ENCODE results near the gene SORCS3.

Gene SORCS3

GRCh38 chr10:105023211-105024111 is 382.4 kb downstream of the SORCS3 start:
- no peak for DNase-seq
- Mint-ChIP-seq H3K4me1 (ENCODE audit: low read depth) (peaks cover 6% of the 10 kb centered on the region), H3K36me3 (ENCODE audit: low read depth) (no peaks in the 10 kb centered on the region), H3K9me3 (peaks cover 2% of the 10 kb centered on the region), H3K27ac (no peak overlapping the region), H3K27me3 (no peaks in the 10 kb centered on the region), H3K4me3 (no peak overlapping the region)

GRCh38 chr10:105024184-105024583 is 383.1 kb downstream of the SORCS3 start:
- Mint-ChIP-seq H3K36me3 (ENCODE audit: low read depth) (no peaks in the 10 kb centered on the region), H3K27me3 (no peaks in the 10 kb centered on the region), H3K9me3 (no peaks in the 10 kb centered on the region), H3K27ac (no peak overlapping the region), H3K4me1 (ENCODE audit: low read depth) (peaks cover 6% of the 10 kb centered on the region), H3K4me3 (no peak overlapping the region)
- DNase-seq = no peak

GRCh38 chr10:105025092-105025491 is 384.0 kb downstream of the SORCS3 start:
- no peak overlapping the region for H3K27ac Mint-ChIP-seq
- H3K27me3 Mint-ChIP-seq = no peaks in the 10 kb centered on the region
- peaks cover 6% of the 10 kb centered on the region for H3K4me1 Mint-ChIP-seq (ENCODE audit: low read depth)
- DNase-seq = no peak
- H3K36me3 Mint-ChIP-seq (ENCODE audit: low read depth) = no peaks in the 10 kb centered on the region
- H3K9me3 Mint-ChIP-seq = no peaks in the 10 kb centered on the region
- H3K4me3 Mint-ChIP-seq = no peak overlapping the region

GRCh38 chr10:105026566-105026965 is 385.5 kb downstream of the SORCS3 start:
- peaks cover 4% of the 10 kb centered on the region for H3K4me1 Mint-ChIP-seq (ENCODE audit: low read depth)
- H3K27me3 Mint-ChIP-seq = no peaks in the 10 kb centered on the region
- H3K4me3 Mint-ChIP-seq = no peak overlapping the region
- no peaks in the 10 kb centered on the region for H3K36me3 Mint-ChIP-seq (ENCODE audit: low read depth)
- H3K9me3 Mint-ChIP-seq = no peaks in the 10 kb centered on the region
- DNase-seq = no peak
- H3K27ac Mint-ChIP-seq = no peak overlapping the region

GRCh38 chr10:105029286-105029685 is 388.2 kb downstream of the SORCS3 start:
- H3K4me1 Mint-ChIP-seq (ENCODE audit: low read depth) = no peaks in the 10 kb centered on the region
- H3K36me3 Mint-ChIP-seq (ENCODE audit: low read depth) = no peaks in the 10 kb centered on the region
- H3K27ac Mint-ChIP-seq = no peak overlapping the region
- H3K27me3 Mint-ChIP-seq = no peaks in the 10 kb centered on the region
- no peak for DNase-seq
- no peaks in the 10 kb centered on the region for H3K9me3 Mint-ChIP-seq
- H3K4me3 Mint-ChIP-seq = no peak overlapping the region

- H3K27me3 Mint-ChIP-seq = no peaks in the 10 kb centered on the region
- H3K4me1 Mint-ChIP-seq (ENCODE audit: low read depth) = no peaks in the 10 kb centered on the region
- H3K4me3 Mint-ChIP-seq = no peak overlapping the region
- DNase-seq = no peak
- H3K36me3 Mint-ChIP-seq (ENCODE audit: low read depth) = no peaks in the 10 kb centered on the region
- H3K9me3 Mint-ChIP-seq = no peaks in the 10 kb centered on the region
- H3K27ac Mint-ChIP-seq = no peak overlapping the region
Measured at GRCh38 chr10:105037022-105037421, 395.9 kb downstream of the SORCS3 start.

GRCh38 chr10:105041956-105042355 is 400.9 kb downstream of the SORCS3 start:
- H3K4me1 Mint-ChIP-seq (ENCODE audit: low read depth) = no peaks in the 10 kb centered on the region
- H3K27me3 Mint-ChIP-seq = no peaks in the 10 kb centered on the region
- no peak for DNase-seq
- H3K4me3 Mint-ChIP-seq = no peak overlapping the region
- H3K9me3 Mint-ChIP-seq = no peaks in the 10 kb centered on the region
- no peaks in the 10 kb centered on the region for H3K36me3 Mint-ChIP-seq (ENCODE audit: low read depth)
- H3K27ac Mint-ChIP-seq = no peak overlapping the region

GRCh38 chr10:105042906-105043552 is 401.9 kb downstream of the SORCS3 start:
- no peak overlapping the region for H3K27ac Mint-ChIP-seq
- no peaks in the 10 kb centered on the region for H3K36me3 Mint-ChIP-seq (ENCODE audit: low read depth)
- H3K4me1 Mint-ChIP-seq (ENCODE audit: low read depth) = no peaks in the 10 kb centered on the region
- no peak overlapping the region for H3K4me3 Mint-ChIP-seq
- H3K9me3 Mint-ChIP-seq = peaks cover 3% of the 10 kb centered on the region
- no peak for DNase-seq
- no peaks in the 10 kb centered on the region for H3K27me3 Mint-ChIP-seq

GRCh38 chr10:105044902-105045301 is 403.8 kb downstream of the SORCS3 start:
- Mint-ChIP-seq H3K27ac (no peak overlapping the region), H3K9me3 (peaks cover 3% of the 10 kb centered on the region), H3K4me3 (no peak overlapping the region), H3K36me3 (ENCODE audit: low read depth) (no peaks in the 10 kb centered on the region), H3K27me3 (no peaks in the 10 kb centered on the region), H3K4me1 (ENCODE audit: low read depth) (no peaks in the 10 kb centered on the region)
- no peak for DNase-seq

- H3K27ac Mint-ChIP-seq = no peak overlapping the region
- H3K27me3 Mint-ChIP-seq = no peaks in the 10 kb centered on the region
- no peaks in the 10 kb centered on the region for H3K4me1 Mint-ChIP-seq (ENCODE audit: low read depth)
- no peak overlapping the region for H3K4me3 Mint-ChIP-seq
- H3K9me3 Mint-ChIP-seq = peaks cover 6% of the 10 kb centered on the region
- DNase-seq = no peak
- H3K36me3 Mint-ChIP-seq (ENCODE audit: low read depth) = no peaks in the 10 kb centered on the region
Measured at GRCh38 chr10:105056413-105056812, 415.3 kb downstream of the SORCS3 start.

- Mint-ChIP-seq H3K9me3 (no peaks in the 10 kb centered on the region), H3K27me3 (no peaks in the 10 kb centered on the region), H3K36me3 (ENCODE audit: low read depth) (no peaks in the 10 kb centered on the region), H3K4me3 (no peak overlapping the region), H3K27ac (no peak overlapping the region), H3K4me1 (ENCODE audit: low read depth) (no peaks in the 10 kb centered on the region)
- no peak for DNase-seq
Measured at GRCh38 chr10:105062951-105063350, 421.9 kb downstream of the SORCS3 start.

GRCh38 chr10:105063796-105064195 is 422.7 kb downstream of the SORCS3 start:
- DNase-seq = no peak

GRCh38 chr10:105068497-105068896 is 427.4 kb downstream of the SORCS3 start:
- Mint-ChIP-seq H3K4me3 (no peak overlapping the region), H3K27ac (no peak overlapping the region), H3K9me3 (no peaks in the 10 kb centered on the region), H3K36me3 (ENCODE audit: low read depth) (no peaks in the 10 kb centered on the region), H3K4me1 (ENCODE audit: low read depth) (no peaks in the 10 kb centered on the region), H3K27me3 (no peaks in the 10 kb centered on the region)
- no peak for DNase-seq

More at GRCh38 chr10:105063796-105064195, 422.7 kb downstream of the SORCS3 start:
- Mint-ChIP-seq H3K9me3 (no peaks in the 10 kb centered on the region), H3K4me3 (no peak overlapping the region), H3K27me3 (no peaks in the 10 kb centered on the region), H3K4me1 (ENCODE audit: low read depth) (no peaks in the 10 kb centered on the region), H3K27ac (no peak overlapping the region), H3K36me3 (ENCODE audit: low read depth) (no peaks in the 10 kb centered on the region)

GRCh38 chr10:105070249-105070648 is 429.2 kb downstream of the SORCS3 start:
- no peaks in the 10 kb centered on the region for H3K4me1 Mint-ChIP-seq (ENCODE audit: low read depth)
- no peaks in the 10 kb centered on the region for H3K36me3 Mint-ChIP-seq (ENCODE audit: low read depth)
- no peak for DNase-seq
- H3K27ac Mint-ChIP-seq = no peak overlapping the region
- H3K9me3 Mint-ChIP-seq = no peaks in the 10 kb centered on the region
- no peak overlapping the region for H3K4me3 Mint-ChIP-seq
- no peaks in the 10 kb centered on the region for H3K27me3 Mint-ChIP-seq

GRCh38 chr10:105070952-105071351 is 429.9 kb downstream of the SORCS3 start:
- DNase-seq = no peak
- Mint-ChIP-seq H3K4me3 (no peak overlapping the region), H3K27ac (no peak overlapping the region), H3K9me3 (no peaks in the 10 kb centered on the region), H3K36me3 (ENCODE audit: low read depth) (no peaks in the 10 kb centered on the region), H3K27me3 (no peaks in the 10 kb centered on the region), H3K4me1 (ENCODE audit: low read depth) (no peaks in the 10 kb centered on the region)
